Activated CD4-positive, alpha-beta T cell treated with anti-CD3 and anti-CD28 coated beads, Interleukin-2, amount 50 U/mL, for 4 hours (primary cell): ENCODE results near the gene TXLNG.

Experiments used
- DNase-seq, 2 experiments: peaks; one replicate each; pipeline ENCODE4 v3.0.0-alpha.2; 2020

TXLNG gene

GRCh38 chrX:16874458-16875095, 88.3 kb downstream of the TXLNG start:
- DNase-seq, result no peak

GRCh38 chrX:16876696-16877095, 90.4 kb downstream of the TXLNG start:
- DNase-seq, result no peak

- DNase-seq, result no peak
Observed at GRCh38 chrX:16882169-16882568, 95.9 kb downstream of the TXLNG start.

GRCh38 chrX:16882702-16883486, 96.6 kb downstream of the TXLNG start:
- peak; percentile 68 for DNase-seq

- DNase-seq, result no peak
Observed at GRCh38 chrX:16883487-16883804, 97.2 kb downstream of the TXLNG start.

GRCh38 chrX:16885628-16886027, 99.4 kb downstream of the TXLNG start:
- no peak for DNase-seq

GRCh38 chrX:16892504-16893362, 106.5 kb downstream of the TXLNG start:
- DNase-seq, result peak; percentile 28 to 37
